GM10847 (cell line): ENCODE data around the gene SRGAP1.

Source experiments
- POLR2A ChIP-seq: IDR thresholded peaks from 2 replicates; pipeline ENCODE4 v1.6.1; 2011; ENCODE audit not compliant: insufficient read length; ENCODE audit errors: extremely low read depth

The SRGAP1 gene

GRCh38 chr12:64039281-64039871, 194.9 kb downstream of the SRGAP1 start:
- TF ChIP-seq POLR2A = no peak

- no peak for TF ChIP-seq POLR2A
These were observed 198.4 kb downstream of the SRGAP1 start for GRCh38 chr12:64042911-64043310.

- TF ChIP-seq POLR2A = no peak
These were observed 199.7 kb downstream of the SRGAP1 start for GRCh38 chr12:64044191-64044590.

GRCh38 chr12:64051057-64051456, 206.6 kb downstream of the SRGAP1 start:
- TF ChIP-seq POLR2A = no peak

- TF ChIP-seq POLR2A = no peak
These were observed 208.6 kb downstream of the SRGAP1 start for GRCh38 chr12:64053117-64053516.

- TF ChIP-seq POLR2A = no peak
These were observed 209.6 kb downstream of the SRGAP1 start for GRCh38 chr12:64054079-64054520.

- no peak for TF ChIP-seq POLR2A
These were observed 212.2 kb downstream of the SRGAP1 start for GRCh38 chr12:64056741-64057140.

- TF ChIP-seq POLR2A = no peak
These were observed 213.2 kb downstream of the SRGAP1 start for GRCh38 chr12:64057706-64058105.

GRCh38 chr12:64058541-64059265, 214.2 kb downstream of the SRGAP1 start:
- TF ChIP-seq POLR2A = no peak

- no peak for TF ChIP-seq POLR2A
These were observed 215.2 kb downstream of the SRGAP1 start for GRCh38 chr12:64059685-64060084.

- TF ChIP-seq POLR2A = no peak
These were observed 217.4 kb downstream of the SRGAP1 start for GRCh38 chr12:64061868-64062375.

- TF ChIP-seq POLR2A = no peak
These were observed 218.6 kb downstream of the SRGAP1 start for GRCh38 chr12:64063121-64063520.

GRCh38 chr12:64064240-64064639, 219.7 kb downstream of the SRGAP1 start:
- no peak for TF ChIP-seq POLR2A

- TF ChIP-seq POLR2A = no peak
These were observed 220.2 kb downstream of the SRGAP1 start for GRCh38 chr12:64064706-64065105.

GRCh38 chr12:64065881-64066451, 221.5 kb downstream of the SRGAP1 start:
- no peak for TF ChIP-seq POLR2A

- TF ChIP-seq POLR2A = no peak
These were observed 222.3 kb downstream of the SRGAP1 start for GRCh38 chr12:64066776-64067175.

- no peak for TF ChIP-seq POLR2A
These were observed 226.0 kb downstream of the SRGAP1 start for GRCh38 chr12:64070454-64070853.
